ENCODE measurements around the gene PRKAA1. TPM values are rescaled to one million over a fixed set of nuclear protein-coding genes. Genes with fewer than 3 reads are reported as not detected.

Gene PRKAA1
- total RNA-seq, 1 experiment from 2014 or later = 31.2 TPM

GRCh38 chr5:40828021-40828631, 30.0 kb upstream of the PRKAA1 start:
- Mint-ChIP-seq H3K4me1 (peaks cover 39% of the 10 kb centered on the region), H3K9me3 (no peaks in the 10 kb centered on the region), H3K36me3 (peaks cover 74% of the 10 kb centered on the region), H3K27ac (peak overlapping the region; percentile 46), H3K27me3 (ENCODE audit: low read depth) (no peaks in the 10 kb centered on the region), H3K4me3 (no peak overlapping the region)
- POLR2A ChIA-PET = no interaction called here
- TF ChIP-seq MXD4 (CRISPR knock-in tag; IDR thresholded peaks at IDR 0.05; ENCODE audit: borderline replicate concordance) = no peak
- TF ChIP-seq CBFB (CRISPR knock-in tag; IDR thresholded peaks at IDR 0.05; ENCODE audit: low read depth) = no peak
- TF ChIP-seq, protein P1, sequence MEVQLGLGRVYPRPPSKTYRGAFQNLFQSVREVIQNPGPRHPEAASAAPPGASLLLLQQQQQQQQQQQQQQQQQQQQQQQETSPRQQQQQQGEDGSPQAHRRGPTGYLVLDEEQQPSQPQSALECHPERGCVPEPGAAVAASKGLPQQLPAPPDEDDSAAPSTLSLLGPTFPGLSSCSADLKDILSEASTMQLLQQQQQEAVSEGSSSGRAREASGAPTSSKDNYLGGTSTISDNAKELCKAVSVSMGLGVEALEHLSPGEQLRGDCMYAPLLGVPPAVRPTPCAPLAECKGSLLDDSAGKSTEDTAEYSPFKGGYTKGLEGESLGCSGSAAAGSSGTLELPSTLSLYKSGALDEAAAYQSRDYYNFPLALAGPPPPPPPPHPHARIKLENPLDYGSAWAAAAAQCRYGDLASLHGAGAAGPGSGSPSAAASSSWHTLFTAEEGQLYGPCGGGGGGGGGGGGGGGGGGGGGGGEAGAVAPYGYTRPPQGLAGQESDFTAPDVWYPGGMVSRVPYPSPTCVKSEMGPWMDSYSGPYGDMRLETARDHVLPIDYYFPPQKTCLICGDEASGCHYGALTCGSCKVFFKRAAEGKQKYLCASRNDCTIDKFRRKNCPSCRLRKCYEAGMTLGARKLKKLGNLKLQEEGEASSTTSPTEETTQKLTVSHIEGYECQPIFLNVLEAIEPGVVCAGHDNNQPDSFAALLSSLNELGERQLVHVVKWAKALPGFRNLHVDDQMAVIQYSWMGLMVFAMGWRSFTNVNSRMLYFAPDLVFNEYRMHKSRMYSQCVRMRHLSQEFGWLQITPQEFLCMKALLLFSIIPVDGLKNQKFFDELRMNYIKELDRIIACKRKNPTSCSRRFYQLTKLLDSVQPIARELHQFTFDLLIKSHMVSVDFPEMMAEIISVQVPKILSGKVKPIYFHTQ (CRISPR knock-in tag; IDR thresholded peaks at IDR 0.05) = no peak
- TF ChIP-seq ARID4B (CRISPR knock-in tag; IDR thresholded peaks at IDR 0.05; ENCODE audit: borderline replicate concordance) = no peak
- TF ChIP-seq EMX1 (CRISPR knock-in tag; IDR thresholded peaks at IDR 0.05) = 0 out of 2 replicates have a peak, but pooled peaks have one; percentile 53
- TF ChIP-seq ZNF232 (CRISPR knock-in tag; IDR thresholded peaks at IDR 0.05) = no peak
- TF ChIP-seq NFATC4 (CRISPR knock-in tag; IDR thresholded peaks at IDR 0.05) = peak; percentile 72
- TF ChIP-seq ZNF671 (CRISPR knock-in tag; IDR thresholded peaks at IDR 0.05) = peak; percentile 42; the same call in 1 of the 2 replicates
- TF ChIP-seq, protein P2, sequence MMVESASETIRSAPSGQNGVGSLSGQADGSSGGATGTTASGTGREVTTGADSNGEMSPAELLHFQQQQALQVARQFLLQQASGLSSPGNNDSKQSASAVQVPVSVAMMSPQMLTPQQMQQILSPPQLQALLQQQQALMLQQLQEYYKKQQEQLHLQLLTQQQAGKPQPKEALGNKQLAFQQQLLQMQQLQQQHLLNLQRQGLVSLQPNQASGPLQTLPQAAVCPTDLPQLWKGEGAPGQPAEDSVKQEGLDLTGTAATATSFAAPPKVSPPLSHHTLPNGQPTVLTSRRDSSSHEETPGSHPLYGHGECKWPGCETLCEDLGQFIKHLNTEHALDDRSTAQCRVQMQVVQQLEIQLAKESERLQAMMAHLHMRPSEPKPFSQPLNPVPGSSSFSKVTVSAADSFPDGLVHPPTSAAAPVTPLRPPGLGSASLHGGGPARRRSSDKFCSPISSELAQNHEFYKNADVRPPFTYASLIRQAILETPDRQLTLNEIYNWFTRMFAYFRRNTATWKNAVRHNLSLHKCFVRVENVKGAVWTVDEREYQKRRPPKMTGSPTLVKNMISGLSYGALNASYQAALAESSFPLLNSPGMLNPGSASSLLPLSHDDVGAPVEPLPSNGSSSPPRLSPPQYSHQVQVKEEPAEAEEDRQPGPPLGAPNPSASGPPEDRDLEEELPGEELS (CRISPR knock-in tag; IDR thresholded peaks at IDR 0.05) = no peak
- ATAC-seq (no peak), DNase-seq (ENCODE audit: low spot score) (no peak)
- CTCF ChIA-PET = no interaction called here

DNA sequence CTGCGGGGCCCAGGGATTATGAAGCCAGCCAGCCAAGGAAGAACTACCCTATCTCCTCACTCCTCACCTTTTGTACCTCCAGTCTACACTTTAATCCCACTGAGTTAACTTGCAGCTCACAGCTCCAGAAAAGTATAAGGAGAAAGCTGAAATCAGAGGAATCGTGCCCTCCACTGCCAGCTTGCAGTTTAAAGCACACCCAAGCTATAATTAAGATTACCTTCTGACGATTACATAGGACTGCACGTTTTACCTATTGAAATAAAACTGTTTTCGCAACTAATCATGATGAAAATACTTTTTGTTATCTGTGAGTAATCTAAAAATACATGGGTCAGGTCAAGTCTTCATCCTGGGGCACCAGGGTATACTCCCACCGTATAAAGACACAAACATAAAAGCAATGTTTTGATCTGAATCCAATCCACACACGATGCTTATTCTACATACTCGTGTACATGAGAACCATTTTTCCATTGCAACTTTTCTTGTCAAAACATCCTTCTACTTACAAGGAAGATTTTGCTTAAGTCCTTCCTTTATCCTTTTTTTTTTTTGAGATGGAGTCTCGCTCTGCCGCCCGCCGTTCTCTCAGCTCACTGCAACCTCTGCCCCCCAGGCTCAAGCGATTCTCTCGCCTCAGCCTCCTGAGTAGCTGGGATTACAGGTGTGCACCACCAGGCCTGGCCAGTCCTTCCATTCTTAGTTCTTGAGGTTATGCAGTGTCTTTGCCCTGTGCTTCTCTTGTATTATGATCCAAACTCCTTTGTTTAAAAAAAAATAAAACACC, 29.2 kb upstream of the PRKAA1 start:
- H3K27ac Mint-ChIP-seq = peak overlapping the region; percentile 46; the same call in 1 of the 2 replicates
- DNase-seq (ENCODE audit: low spot score) (no peak), ATAC-seq (no peak)
- H3K9me3 Mint-ChIP-seq = no peaks in the 10 kb centered on the region
- H3K4me3 Mint-ChIP-seq = no peak overlapping the region
- H3K27me3 Mint-ChIP-seq (ENCODE audit: low read depth) = no peaks in the 10 kb centered on the region
- ChIA-PET POLR2A (interaction anchor here (0.6 to 2.4 kb wide), 3 partner anchors 25 to 746 kb away, joined by 3 to 16 read pairs (median 4); partner anchors contain the start of gene PRKAA1), CTCF (no interaction called here)
- H3K4me1 Mint-ChIP-seq = peaks cover 31% of the 10 kb centered on the region
- TF ChIP-seq NFATC4 (CRISPR knock-in tag; IDR thresholded peaks at IDR 0.05) (peak; percentile 56; the same call in 1 of the 2 replicates), ATF6 (CRISPR knock-in tag; IDR thresholded peaks at IDR 0.05) (no peak), FOXJ3 (CRISPR knock-in tag; IDR thresholded peaks at IDR 0.05; ENCODE audit: borderline replicate concordance) (no peak), ZNF671 (CRISPR knock-in tag; IDR thresholded peaks at IDR 0.05) (peak; percentile 28; the same call in 1 of the 2 replicates), CREM (CRISPR knock-in tag; IDR thresholded peaks at IDR 0.05) (no peak), ZNF396 (CRISPR knock-in tag; IDR thresholded peaks at IDR 0.05; ENCODE audit: borderline replicate concordance) (no peak), RELA (CRISPR knock-in tag; IDR thresholded peaks at IDR 0.05; ENCODE audit: borderline replicate concordance) (no peak)
- peaks cover 66% of the 10 kb centered on the region for H3K36me3 Mint-ChIP-seq

Measured in WTC11 (cell line).